Fibroblast of the conjunctiva (primary cell): ENCODE measurements around the gene COX7B.

ENCODE experiments used
- DNase-seq: peaks from one replicate; pipeline ENCODE4 v3.0.0-alpha.2; 2010; ENCODE audit warnings: low read depth

The COX7B gene

DNA sequence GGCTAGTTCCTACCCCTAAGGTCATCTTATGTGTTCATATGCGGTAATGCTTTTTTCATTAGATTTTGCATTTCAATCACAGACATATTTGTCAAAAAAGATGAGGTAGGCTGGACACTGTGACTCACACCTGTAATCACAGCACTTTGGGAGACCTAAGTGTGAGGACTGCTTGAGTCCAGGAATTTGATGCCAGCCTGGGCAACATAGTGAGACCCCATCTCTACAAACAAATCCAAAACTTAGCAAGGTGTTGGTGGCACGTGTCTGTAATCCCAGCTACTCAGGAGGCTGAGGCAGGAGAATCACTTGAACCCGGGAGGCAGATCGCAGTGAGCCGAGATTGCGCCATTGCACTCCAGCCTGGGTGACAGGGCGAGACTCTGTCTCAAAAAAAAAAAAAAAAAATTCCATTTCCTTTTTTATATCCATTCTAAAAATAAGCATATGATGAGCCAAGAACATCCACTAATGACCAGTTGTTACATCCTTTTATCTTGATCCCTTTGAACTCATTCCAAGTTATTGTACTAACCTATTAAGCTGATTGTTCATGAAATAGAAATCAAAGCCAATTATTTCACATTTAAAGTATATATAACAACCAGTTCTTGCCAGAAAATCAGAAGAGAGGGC, 46.8 kb downstream of the COX7B start:
- no peak for DNase-seq

GRCh38 chrX:77946571-77946970, 47.3 kb downstream of the COX7B start:
- no peak for DNase-seq

- no peak for DNase-seq
Observed at GRCh38 chrX:77949840-77950239, 50.6 kb downstream of the COX7B start.

DNA sequence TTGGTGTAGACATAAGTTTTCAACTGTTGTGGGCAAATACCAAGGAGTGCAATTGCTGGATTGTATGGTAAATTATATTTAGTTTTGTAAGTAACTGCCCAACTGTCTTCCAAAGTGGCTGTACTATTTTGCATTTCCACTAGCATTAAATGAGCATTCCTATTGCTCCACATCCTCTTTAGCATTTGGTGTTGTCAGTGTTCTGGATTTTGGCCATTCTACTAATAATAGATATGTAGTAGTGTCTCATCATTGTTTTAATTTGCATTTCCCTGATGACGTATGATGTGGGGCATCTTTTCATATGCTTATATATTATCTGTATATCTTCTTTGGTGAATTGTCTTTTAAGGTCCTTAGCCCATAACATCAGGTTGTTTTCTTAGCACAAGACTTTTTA, 52.9 kb downstream of the COX7B start:
- no peak for DNase-seq

- DNase-seq = no peak
Observed at GRCh38 chrX:77953302-77953701, 54.0 kb downstream of the COX7B start.

DNA sequence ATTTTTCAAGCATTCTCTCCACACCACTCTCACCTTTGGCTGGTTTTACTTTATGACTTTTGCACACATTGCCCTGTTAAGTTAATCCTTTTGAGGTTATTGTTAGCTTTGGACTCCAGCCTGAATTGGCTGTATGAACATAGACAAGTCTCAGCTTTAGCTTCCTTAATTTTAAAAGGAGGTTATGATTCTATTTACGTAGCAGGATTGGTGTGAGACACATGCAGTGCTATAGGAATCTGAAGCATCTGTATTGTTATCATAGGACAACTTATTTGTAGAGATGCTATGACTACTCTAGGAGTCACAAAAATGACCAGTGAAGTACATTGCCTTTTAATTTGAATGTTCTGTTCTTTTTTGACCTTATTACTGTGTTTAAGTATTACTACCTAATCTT, 54.4 kb downstream of the COX7B start:
- DNase-seq = no peak
